Stomach (tissue), 4 donors: ENCODE data around the gene HBG2.

Experiments used
- CTCF ChIP-seq, 7 experiments: fragments of 450-650 bp in 4 of 7; fragments of 200-600 bp in 3 of 7; sonication (generic) in 3 of 7; IDR thresholded peaks; one replicate each; pipeline ENCODE4 v1.5.1; 2016 to 2019; ENCODE audit warnings: antibody characterized with exemption in 7 of 7, control low read depth in 2 of 7, mild to moderate bottlenecking in 1 of 7
- EP300 ChIP-seq: sonication (generic); formaldehyde crosslinking; IDR thresholded peaks from one replicate; pipeline ENCODE4 v1.6.1; 2017; ENCODE audit warnings: antibody characterized with exemption

DNA sequence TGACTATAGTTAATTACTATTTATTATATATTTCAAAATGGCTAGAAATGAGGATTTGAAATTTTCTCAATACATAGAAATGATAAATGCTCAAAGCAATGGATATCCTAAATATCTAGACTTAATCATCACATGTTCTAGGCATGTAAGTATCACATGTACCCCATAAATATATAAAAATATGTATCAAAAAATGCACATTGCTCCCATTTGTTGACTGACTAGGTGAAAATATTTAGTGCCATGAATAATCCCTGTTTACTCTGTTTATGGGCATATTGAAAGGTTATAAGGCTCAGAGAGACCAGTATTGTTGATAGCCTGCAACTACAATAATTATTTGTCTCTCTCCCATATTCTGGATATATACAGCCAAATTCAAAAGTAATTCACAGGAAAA is 12.0 kb upstream of the HBG2 start:
- TF ChIP-seq CTCF (IDR thresholded peaks at IDR 0.05) (no peak), EP300 (no peak)
